ENCODE data around the gene PANK3. TPM values are rescaled to one million over a fixed set of nuclear protein-coding genes. Genes with fewer than 3 reads are reported as not detected.

The PANK3 gene
- total RNA-seq, 1 donor from 2014 or later, result 26.3 TPM

DNA sequence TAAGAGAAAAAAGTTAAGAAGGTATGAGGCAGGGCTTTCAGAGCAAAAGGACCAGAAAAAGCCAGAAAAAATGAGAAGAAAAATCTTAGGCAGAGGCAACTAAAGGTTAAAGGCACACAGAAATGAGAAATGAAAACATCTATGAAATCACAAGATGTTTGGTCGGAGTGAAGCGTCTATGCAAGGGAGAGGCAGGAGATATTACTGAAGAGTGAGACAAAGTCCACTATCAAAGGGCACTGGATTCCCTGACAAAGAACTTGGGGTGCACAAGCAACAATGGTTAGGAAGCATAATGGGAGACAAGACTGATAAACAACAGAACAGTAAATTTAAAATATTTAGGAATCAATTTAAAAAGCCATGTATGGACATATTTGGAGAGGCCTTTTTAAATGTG is 16.9 kb downstream of the PANK3 start:
- TF ChIP-seq, protein P1, sequence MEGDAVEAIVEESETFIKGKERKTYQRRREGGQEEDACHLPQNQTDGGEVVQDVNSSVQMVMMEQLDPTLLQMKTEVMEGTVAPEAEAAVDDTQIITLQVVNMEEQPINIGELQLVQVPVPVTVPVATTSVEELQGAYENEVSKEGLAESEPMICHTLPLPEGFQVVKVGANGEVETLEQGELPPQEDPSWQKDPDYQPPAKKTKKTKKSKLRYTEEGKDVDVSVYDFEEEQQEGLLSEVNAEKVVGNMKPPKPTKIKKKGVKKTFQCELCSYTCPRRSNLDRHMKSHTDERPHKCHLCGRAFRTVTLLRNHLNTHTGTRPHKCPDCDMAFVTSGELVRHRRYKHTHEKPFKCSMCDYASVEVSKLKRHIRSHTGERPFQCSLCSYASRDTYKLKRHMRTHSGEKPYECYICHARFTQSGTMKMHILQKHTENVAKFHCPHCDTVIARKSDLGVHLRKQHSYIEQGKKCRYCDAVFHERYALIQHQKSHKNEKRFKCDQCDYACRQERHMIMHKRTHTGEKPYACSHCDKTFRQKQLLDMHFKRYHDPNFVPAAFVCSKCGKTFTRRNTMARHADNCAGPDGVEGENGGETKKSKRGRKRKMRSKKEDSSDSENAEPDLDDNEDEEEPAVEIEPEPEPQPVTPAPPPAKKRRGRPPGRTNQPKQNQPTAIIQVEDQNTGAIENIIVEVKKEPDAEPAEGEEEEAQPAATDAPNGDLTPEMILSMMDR (IDR thresholded peaks at IDR 0.05; ENCODE audit: borderline replicate concordance), result no peak
- no peak overlapping the region for H3K4me3 ChIP-seq
- intact Hi-C loops (cut with micrococcal nuclease), result no loop called here
- no peaks in the 10 kb centered on the region for H3K9me3 ChIP-seq (replicated peaks)
- peaks cover 75% of the 10 kb centered on the region for H3K36me3 ChIP-seq
- peaks cover 30% of the 10 kb centered on the region for H3K4me1 ChIP-seq
- no peak overlapping the region for H3K27ac ChIP-seq (replicated peaks)
- H3K27me3 ChIP-seq (ENCODE audit: low read depth), result no peaks in the 10 kb centered on the region
- no peak for DNase-seq

DNA sequence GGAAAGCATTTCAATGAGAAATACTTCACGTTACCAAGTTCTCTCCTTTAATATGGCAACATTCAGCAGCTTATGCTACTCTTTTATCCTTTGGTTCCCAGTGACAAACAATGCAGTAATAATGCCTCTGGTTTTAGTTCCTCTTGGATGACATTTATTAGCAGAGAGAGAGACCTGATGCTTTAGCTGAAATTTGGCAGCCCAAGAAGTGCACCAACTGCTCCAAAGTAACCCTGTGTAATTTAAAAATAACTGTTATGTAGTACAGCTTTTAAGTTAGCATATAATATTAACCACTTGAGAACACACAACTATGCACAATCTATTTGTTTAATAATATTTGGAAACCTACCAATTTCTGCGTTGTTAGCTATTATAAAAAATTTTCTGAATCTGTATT is 21.8 kb downstream of the PANK3 start:
- Histone ChIP-seq H3K27me3 (ENCODE audit: low read depth) (no peaks in the 10 kb centered on the region), H3K9me3 (replicated peaks) (no peaks in the 10 kb centered on the region), H3K4me1 (peaks cover 36% of the 10 kb centered on the region), H3K27ac (replicated peaks) (peak overlapping the region; percentile 18), H3K36me3 (peaks cover 66% of the 10 kb centered on the region), H3K4me3 (no peak overlapping the region)
- no peak for DNase-seq
- TF ChIP-seq, protein P1 (IDR thresholded peaks at IDR 0.05; ENCODE audit: borderline replicate concordance), result no peak
- intact Hi-C loops (cut with micrococcal nuclease), result no loop called here

DNA sequence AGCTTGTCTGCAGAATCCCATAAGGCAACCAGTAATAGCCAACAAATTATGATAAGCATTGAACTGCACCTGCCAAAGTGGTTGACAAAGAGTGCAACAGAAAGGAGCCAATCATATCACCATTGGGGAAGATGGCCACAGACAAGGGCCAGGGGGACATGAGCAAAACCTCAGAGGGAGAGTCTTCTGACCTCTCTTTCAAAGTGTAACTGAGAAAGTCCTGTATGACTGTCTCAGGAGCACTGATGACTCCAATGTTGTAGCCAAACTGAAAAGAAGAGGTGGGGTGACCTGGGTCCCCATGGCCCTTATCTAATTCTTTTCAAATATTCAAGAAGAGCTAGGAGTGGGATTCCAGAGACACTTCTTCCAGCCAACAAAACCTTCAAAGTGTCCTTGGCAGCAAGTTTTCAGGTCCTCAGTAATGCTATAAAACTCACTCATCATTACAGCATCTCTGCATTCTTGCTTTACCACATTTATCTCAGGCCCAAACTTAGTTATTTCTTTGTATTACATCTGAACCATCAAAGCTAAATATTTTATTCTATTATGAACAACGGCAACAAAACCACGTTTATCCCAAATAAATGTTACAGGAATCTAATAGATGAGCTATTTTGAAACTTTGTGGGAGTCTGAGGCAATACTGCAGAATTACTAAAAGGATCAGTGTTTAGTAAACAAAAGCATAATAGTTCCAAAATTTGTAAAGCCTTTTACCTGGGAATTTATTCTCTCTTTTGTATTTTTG is 25.6 kb downstream of the PANK3 start:
- TF ChIP-seq, protein P1 (IDR thresholded peaks at IDR 0.05; ENCODE audit: borderline replicate concordance), result no peak
- peak overlapping the region; percentile 54 for H3K27ac ChIP-seq (replicated peaks)

DNA sequence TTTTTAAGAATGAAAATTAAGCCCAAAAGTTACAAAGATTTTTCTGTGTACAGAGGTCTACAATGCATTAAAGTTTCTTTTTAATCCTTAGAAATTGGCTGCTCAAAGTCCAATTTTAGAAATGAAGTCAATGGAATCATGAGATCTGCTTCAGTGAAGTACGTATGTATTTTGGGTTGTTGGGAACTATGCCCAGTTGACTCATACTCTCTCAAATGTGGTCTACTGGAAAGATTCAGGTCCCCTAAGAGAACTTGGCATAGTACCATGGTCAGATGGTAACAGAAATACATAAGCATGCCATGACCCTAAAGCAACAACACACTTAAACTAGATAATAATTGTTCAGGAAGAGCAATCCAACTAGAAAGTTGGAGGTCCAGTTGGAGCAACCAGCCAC is 27.0 kb downstream of the PANK3 start:
- no peaks in the 10 kb centered on the region for H3K27me3 ChIP-seq (ENCODE audit: low read depth)
- TF ChIP-seq, protein P1 (IDR thresholded peaks at IDR 0.05; ENCODE audit: borderline replicate concordance), result no peak
- H3K27ac ChIP-seq (replicated peaks), result peak overlapping the region; percentile 54
- no peak for DNase-seq
- no peak overlapping the region for H3K4me3 ChIP-seq
- H3K36me3 ChIP-seq, result peaks cover 26% of the 10 kb centered on the region
- H3K9me3 ChIP-seq (replicated peaks), result no peaks in the 10 kb centered on the region
- intact Hi-C loops (cut with micrococcal nuclease), result no loop called here
- peaks cover 37% of the 10 kb centered on the region for H3K4me1 ChIP-seq

More for the DNA sequence above, 25.6 kb downstream of the PANK3 start:
- intact Hi-C loops (cut with micrococcal nuclease), result no loop called here
- no peaks in the 10 kb centered on the region for H3K9me3 ChIP-seq (replicated peaks)
- no peaks in the 10 kb centered on the region for H3K27me3 ChIP-seq (ENCODE audit: low read depth)
- peaks cover 40% of the 10 kb centered on the region for H3K36me3 ChIP-seq
- peaks cover 46% of the 10 kb centered on the region for H3K4me1 ChIP-seq
- H3K4me3 ChIP-seq, result no peak overlapping the region
- DNase-seq, result no peak

DNA sequence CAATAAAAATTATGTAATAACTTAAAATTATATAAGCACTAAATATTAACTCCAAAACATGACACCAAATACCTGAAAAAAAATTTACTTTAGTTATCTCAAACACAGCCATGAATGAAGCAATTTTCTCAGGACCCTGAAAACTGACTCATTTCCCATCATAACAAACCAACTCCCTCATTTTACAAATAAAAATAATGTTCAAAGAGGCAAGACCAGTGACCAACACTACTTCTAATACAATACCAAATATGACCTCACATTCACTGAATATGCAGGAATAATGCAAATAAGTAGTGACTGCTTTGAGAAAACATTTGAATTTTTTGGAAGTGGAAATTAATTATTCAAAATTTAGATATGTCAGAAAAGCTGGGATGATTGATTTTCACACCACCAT is 28.5 kb downstream of the PANK3 start:
- Histone ChIP-seq H3K36me3 (peaks cover 18% of the 10 kb centered on the region), H3K27me3 (ENCODE audit: low read depth) (no peaks in the 10 kb centered on the region), H3K27ac (replicated peaks) (no peak overlapping the region), H3K9me3 (replicated peaks) (no peaks in the 10 kb centered on the region), H3K4me1 (peaks cover 26% of the 10 kb centered on the region), H3K4me3 (no peak overlapping the region)
- no peak for DNase-seq
- intact Hi-C loops (cut with micrococcal nuclease), result no loop called here
- TF ChIP-seq, protein P1 (IDR thresholded peaks at IDR 0.05; ENCODE audit: borderline replicate concordance), result no peak
